HUDEP-2 (cell line): ENCODE data around the gene LOXHD1.

ENCODE experiments used
- DNase-seq, 76 experiments: peaks; one replicate each; lab custom pipeline; 2025; ENCODE audit not compliant: unreplicated experiment in 76 of 76; lab: John Stamatoyannopoulos, UW

LOXHD1 gene

DNA sequence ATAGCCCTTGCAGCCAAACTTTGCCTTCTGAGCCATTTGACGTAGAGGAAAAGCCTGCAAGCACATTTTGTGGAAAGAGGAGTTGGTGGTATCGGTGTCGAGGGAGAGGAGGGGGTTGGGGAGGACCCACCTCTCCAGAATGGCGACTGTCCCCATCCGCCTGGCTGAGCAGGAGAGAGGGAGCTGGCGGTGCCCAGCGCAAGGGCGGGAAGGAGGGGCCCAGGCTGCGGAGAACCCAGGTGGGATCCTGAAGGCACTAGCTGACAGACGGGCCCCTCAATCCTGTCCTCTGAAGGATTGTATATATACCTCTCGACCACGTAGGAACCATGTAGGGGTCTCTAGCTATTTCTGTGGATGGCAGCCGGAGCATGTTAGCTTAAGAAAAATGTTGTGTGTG is 200.3 kb downstream of the LOXHD1 start:
- no peak for DNase-seq

DNA sequence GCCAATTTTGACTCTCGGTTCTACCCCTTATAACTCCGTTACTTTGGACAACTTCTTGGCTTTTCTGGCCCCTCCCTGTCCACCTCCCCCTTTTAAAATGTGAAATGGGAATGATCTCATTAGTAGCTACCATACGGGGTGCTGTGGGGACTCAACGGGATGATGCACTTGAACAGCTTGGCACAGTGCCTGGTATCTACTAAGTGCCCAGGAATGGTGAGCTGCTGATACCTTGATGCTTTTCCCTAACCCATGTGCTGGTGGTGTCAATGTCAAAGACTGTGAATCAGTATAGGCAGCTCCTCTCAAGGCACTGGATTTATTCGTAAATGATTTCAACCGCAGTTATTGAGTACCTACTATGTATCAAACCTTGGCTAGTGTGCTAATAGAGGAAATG is 204.2 kb downstream of the LOXHD1 start:
- peak in 1 of 76 experiments; percentile 4 for DNase-seq

DNA sequence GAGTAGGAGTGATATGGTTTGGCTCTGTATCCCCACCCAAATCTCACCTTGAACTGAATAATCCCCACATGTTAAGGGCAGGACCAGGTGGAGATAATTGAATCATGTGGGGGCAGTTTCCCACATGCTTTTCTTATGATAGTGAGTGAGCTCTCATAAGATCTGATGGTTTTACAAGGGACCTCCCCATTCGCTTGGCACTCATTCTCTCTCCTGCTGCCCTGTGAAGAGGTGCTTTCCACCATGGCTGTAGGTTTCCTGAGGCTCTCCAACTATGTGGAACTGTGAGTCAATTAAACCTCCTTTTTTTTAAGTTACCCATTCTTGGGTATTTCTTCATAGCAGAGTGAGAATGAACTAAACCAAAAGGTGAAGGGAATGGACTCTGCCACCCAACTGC is 207.5 kb downstream of the LOXHD1 start:
- no peak for DNase-seq

DNA sequence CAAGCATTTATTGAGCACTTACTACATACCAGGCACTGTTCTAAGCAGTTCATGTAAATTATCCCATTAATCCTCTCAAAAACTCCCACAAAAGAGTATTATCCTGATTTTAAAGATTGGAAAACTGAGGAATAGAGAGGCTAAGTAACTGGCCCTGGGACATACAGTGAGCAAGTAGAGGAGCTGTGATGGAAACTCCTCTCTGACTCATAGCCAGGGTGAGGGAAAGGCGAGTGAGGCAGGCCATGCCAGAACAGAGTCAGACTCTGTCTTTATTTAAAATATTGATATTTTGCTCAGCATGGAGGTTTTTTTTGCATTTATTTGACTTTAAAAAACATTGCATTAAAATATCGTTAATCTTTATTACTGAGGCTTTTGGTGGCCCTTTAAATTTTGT is 208.0 kb downstream of the LOXHD1 start:
- DNase-seq = no peak

DNA sequence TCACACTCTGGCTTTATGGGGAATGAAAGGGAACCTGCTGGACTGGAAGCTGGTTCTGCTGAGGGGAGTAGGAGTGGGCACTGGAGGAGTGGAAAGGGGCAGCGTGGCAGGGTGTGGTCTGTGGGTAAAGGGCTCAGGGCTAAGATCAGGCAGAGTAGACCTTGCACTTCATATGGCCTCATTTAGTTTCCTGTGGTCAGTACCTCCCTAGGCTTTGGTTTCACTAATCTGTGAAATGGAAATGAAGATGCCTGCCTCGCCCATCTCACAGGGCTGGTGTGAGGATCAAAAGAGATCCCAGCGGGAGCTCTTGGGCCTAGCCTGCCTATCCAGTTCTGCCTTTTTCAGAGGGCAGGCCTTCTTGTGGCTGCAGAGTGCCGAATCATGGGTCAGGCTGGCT is 208.7 kb downstream of the LOXHD1 start:
- no peak for DNase-seq

DNA sequence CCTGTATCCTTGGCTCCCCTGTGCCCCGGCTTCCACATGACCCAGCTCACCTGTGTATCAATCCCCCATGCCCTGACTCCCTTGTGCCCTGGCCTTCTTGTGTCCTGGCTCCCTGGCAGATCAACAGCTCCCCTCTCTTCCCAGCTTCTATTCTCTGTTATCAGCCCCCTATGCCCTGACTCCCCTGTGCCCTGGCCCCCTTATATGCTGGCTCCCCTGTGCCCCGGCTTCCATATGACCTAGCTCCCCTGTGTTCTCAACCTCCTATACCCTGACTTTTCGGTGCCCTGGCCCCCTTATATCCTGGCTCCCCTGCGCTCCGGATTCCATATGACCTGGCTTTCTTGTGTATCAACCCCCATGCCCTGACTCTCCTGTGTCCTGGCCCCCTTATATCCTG is 209.2 kb downstream of the LOXHD1 start:
- DNase-seq = no peak

DNA sequence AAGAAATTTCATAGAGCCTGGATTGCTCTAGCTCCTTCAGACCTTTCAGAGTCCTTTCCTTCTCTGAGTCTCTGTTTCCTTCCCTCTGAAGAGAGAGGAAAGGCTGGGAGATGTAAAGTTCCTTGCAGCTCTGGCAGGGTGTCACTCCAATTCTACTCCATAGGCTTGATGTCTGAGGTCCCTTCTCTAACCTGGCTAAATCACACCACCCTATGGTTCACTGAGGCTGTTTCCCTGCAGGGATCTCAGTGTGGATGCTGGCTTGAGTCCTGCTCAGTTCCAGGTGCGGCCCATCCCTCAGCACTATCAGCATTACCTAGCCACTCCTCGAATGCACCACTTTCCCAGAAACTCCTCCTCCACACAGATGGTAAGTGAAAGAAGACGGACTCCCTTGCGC is 209.7 kb downstream of the LOXHD1 start:
- no peak for DNase-seq

DNA sequence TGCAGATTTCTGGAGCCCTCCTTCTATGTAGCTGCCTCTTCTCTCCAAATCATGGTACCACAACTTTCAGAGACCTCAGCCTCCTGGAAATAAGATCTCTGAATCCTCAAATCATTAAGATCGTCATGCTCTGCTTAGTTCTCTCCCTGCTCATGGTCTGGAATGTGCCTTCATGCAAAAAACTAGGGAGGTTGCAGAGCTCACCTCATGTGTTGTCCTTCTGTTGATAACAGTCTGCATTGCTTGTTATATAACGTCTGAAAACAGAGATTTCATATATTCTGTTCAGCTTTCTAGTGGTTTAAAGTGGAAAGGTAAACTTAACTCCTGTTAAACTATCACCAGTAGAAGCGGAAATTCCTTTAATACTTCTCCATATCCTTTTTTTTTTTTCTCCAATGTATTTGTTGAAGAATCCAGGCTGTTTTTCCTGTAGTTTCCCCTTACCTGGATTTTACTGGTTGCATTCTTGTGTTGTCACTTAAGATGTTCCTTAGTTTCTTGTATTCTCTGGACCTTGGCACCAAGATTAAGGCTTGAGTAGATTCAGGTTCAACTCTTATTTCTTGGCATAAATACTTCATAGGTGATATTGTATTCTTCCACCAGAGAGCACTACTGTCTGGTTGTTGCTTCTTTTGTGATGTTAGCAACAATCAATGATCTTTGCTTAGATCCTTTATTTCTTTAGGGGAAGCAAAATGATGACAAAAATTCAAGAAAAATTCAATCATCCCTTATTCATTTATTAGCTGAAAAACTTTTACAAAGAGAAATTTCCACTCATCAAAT is 211.3 kb downstream of the LOXHD1 start:
- DNase-seq = no peak

DNA sequence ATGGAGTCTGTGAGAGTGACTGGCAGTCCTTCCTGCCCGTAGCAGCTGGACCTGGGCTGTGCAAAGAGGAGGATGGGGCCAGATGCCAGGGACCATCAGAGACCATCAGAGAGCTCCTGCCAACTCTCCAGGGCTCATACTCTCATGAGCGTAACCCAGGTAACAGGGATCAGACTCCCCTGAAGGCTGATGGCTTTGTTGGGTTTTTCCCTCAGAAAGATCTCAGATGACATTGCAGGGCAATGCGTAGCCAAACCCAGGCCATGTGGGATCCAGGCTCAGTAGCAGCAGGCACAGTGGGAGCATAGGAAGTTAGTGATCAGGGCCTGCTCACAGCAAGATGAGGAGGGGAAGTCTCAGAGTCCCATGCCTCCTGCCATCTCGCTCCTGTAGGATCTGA is 218.0 kb downstream of the LOXHD1 start:
- DNase-seq = no peak

DNA sequence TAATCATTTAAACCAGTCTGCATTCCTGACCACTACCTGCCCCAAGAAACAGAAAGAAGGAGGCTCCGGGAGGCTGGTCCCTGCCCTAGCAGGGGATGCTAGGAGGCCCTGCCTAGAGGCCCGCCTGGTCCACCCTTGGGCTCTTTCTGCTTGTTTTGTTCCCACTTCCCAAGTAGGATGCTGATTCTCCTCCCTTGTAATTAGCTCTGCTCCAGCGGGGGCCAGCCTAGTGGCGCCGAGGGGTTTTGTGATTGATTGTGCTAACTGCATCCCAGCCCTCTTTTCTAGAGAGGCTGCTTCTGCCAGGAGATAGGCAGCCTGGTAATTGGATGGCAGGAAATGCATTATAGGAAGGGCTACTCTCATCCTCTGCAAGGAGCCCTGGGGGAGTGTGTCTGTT is 220.0 kb downstream of the LOXHD1 start:
- DNase-seq = no peak

DNA sequence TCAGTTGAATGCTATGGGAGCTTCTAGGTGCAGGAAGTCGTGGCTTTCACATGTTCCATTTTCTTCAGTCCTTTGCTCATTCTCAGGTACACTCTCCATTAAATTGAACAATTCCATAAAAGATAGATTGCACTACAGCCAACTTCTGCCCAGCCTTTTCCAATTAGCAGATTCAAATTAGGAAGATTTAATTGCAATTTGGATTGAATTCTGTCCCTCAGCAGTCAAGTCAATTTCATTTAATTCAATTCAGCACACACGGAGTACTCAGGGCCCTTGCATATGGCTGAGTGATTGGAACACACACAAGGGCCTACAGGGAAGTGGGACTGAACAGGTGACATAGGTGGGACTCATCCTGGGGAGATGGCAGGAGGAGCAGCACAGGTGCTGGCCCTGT is 220.4 kb downstream of the LOXHD1 start:
- DNase-seq = no peak

DNA sequence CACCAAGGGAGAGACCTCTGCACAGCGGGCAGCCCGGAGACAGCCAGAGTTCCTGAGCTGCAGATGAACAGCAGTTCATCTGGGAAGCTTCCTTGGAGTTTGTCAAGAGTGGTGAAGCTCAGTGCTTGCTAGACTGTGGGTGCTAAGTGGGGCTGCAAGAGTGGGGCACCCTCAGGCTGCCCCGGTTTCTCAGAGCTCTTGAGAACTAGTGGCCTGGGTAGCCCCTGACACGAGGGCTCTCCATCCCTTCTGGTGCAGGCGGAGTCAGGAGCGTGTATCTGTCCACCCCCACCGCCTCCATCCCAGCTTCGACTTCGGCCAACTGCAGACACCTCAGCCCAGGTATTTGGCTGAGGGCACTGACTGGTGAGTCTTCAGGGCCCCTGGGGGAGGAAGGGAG is 222.0 kb downstream of the LOXHD1 start:
- DNase-seq = no peak

DNA sequence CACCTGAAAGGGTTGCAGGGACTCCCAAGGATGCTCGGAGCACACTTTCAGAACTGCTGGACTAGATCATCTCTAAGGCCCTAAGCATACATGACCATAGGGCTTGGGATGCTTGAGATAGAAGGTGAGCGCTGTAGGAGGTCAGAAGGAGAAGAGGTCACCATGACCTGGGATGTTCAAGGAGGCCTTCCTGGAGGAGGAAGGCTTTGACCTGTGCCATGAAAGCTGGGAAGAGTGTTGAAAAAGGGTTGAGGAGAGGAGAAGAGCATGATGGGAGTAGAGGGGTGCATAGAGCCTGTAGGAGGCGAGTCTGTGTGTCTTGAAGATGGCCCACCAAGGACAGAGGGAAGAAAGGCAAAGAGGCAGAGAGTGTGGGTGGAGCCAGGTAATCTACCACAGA is 222.4 kb downstream of the LOXHD1 start:
- DNase-seq = no peak

DNA sequence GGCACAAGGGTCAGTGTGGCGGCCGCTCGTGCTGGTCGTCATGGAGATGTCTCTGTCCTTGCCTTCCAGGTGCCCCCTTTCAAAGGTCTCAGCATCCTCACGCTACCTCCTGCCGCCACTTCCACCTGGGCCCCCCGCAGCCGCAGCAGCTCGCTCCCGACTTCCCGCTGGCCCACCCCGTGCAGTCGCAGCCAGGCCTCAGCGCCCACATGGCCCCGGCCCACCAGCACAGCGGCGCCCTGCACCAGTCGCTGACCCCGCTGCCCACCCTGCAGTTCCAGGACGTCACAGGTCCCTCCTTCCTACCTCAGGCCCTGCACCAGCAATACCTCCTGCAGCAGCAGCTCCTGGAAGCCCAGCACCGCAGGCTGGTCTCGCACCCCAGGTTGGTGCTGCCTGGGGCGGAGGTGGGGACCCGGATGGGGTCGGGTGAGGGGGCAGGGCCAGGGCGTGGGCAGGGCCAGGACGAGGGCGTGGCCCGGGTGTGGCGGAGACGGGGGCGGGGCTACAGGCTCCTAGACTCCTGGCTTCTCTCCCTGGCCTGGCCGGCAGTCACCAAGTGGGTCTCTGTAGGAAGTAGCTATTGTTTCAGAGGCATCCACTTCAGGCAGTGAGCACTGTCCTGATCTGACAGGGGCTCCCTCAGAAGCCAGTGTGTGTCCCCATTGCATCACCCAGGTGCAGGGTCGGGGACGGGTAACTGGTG is 223.7 kb downstream of the LOXHD1 start:
- peak in 3 of 76 experiments; percentile 3 to 12 (median 10) for DNase-seq

DNA sequence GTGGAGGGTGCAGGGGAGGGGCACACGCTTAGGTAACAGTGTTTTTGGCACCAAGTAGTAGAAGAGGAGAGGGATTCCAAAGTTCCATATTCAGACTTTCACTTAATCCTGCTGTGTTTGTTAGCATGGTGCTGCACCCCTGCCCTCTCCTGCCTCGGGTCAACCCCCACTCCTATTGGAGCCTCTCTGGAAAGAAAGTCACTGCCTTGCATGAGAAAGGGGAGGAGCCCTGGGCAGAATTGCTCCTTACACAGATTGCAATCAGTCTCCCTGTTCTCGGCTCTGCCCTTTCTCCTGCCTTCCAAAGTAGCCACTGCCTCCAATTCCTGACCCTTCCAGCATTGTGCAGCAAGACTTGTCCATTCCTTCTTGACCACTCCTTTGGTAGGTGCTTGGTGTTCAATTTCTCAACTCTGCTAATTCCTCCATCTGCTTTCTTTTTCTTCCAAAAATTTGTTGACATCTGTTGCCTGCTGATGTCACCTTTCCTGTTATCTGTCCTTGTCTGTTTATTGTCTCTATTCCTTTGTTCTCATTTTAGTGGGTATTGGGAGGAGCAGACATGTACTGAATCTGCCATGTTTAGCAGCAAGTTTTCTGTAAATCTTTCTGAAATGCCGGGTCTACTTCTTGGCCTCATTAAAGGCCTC is 225.4 kb downstream of the LOXHD1 start:
- DNase-seq = no peak

DNA sequence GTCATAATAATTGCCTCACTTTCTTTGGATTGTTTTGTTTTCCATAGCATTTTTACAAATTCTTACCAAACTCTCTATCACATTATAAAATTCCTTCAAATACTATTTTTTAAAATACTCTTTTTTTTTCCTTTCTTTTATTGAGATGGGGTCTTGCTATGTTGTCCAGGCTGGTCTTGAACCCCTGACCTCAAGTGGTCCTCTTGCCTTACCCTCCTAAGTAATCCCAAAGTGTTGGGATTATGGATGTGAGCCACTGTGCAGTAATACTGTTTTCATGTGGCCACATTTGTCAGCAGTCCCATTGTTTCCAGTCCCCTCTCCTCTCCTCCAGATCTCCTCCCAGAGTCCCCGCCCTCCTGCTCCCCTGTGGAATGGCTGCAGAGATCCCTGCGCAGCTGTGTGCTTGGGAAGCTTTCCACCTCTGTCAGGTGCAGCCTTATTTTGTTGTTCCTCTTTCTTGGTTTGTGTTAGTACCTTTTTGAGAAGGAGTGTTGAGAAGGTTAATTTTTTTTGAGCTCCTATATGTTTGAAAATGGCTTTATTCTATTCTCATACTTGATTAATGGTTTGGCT is 227.3 kb downstream of the LOXHD1 start:
- no peak for DNase-seq

DNA sequence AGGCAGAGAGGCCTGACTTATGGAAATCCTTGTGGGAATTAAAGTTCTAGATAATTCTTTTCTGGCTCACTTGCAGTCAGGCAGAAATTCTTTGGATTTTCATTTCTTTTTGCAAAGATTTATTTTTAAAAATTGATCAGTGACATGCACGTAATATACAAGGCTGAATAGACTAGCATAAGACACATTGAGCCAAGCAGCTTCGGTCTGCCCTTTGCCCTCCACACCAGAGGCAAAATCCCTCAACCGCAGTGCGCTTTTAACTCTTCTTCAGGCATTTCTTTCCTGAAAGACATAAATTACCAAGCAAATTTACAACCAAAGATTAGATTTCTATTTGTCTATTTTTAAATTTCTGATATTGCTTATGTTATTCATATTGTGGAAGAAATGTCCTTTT is 227.9 kb downstream of the LOXHD1 start:
- DNase-seq = no peak

DNA sequence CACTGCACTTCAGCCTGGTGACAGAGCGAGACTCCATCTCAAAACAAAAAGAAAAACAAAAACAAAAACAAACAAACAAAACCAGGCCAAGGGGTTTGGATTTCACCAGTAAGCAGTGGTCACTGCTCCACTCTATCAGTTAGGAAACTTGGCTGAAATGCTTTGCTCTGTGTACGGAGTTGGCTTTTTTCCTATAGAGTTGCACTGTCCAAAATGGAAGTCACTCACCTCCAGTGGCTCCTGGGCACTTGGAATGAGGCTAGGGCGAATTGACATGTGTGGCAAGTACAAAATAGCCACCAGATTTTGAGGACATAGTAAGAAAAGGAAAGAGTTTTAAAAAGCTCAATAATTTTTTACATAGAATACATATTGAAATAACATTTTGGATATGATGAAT is 228.7 kb downstream of the LOXHD1 start:
- no peak for DNase-seq

DNA sequence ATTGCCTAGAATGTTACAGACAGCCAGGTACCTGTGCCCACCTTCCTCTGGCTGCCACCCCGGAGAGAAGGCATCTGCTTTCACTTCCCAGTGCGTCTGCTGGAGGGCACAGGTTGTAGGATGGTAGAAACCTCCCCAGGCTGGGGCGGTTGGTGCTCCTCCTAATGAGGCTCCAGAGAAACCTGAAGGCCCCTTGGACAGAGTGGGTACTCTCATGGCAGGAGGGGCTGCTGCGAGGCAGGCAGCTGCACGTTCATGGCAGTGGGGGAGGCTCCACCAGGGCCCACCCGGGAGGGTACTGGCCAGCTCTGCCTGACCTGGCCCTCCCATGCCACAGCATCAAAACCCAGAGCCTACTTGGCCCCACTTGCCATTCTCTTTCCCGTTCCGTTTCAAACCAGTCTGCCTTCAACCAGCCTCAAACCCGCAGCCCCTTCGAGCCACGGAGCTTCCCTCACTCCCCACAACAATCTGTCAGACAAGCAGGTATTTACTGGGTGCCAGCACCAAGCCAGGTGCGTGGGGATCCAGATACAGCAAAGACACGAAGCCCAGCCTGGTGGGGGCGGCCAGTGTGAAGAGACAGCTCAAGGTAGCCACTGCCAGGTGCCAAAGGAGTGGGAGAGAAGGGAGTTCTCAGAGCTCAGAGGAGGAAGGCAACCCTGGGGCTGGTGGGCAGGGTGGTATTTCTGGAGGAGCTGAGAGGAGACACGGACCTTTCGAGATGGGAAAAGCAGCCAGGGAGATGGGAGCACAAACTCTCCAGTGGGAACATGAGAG is 229.6 kb downstream of the LOXHD1 start:
- DNase-seq = no peak
